ENCODE data around the gene GRM2.
"Not testable (repeated sequence)": the region's sequence is repeated elsewhere in the genome, so short reads cannot be mapped to it uniquely, and the experiment has no call there.

GRM2 gene

GRCh38 chr3:51722362-51722761, 15.5 kb downstream of the GRM2 start:
- DNase-seq (ENCODE audit: low spot score), result no peak

DNA sequence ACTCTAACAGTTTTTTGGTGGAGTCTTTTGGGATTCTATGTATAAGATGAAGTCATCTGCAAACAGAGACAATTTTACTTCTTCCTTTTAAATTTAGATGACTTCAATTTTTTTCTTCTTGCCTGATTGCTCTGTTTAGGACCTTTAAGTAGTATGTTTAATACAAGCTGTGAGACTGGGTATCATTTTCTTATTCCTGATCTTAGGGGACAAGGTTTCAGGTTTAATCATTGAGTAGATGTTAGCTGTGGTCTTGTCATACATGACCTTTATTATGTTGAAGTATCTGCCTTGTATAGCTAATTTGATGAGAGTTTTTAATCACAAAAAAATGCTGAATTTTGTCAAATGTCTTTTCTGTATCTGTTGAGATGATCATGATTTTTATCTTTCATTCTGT, 20.6 kb downstream of the GRM2 start:
- no peak for DNase-seq (ENCODE audit: low spot score)

GRCh38 chr3:51729042-51729633, 22.3 kb downstream of the GRM2 start:
- no peak for DNase-seq (ENCODE audit: low spot score)

DNA sequence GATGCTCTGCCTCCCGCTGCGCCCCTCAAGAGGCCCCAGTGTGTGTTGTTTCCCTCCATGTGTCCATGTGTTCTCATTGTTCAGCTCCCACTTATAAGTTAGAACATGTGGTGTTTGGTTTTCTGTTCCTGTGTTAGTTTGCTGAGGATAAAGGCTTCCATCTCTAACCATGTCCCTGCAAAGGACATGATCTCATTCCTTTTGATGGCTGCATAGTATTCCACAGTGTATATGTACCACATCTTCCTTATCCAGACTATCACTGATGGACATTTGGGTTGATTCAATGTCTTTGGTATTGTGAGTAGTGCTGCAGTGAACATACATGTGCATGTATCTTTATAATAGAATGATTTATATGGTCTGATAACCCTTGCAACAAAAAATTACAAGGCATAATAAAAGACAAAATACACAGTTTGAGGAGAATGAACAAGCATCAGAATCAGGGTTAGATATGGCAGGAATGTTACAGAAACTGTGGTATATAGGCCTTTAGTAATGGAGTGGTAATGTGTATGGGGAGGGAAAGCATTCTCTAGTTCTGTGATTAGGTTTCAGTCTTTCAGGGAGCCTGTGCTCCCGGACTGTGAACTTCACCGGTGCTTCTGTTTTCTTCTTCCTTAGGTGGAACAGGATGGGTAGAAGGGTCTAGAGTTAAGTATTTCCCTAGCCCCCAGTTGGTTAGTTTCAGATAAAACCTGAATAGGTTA, 27.1 kb downstream of the GRM2 start:
- DNase-seq (ENCODE audit: low spot score), result no peak

GRCh38 chr3:51734572-51734907, 27.7 kb downstream of the GRM2 start:
- no peak for DNase-seq (ENCODE audit: low spot score)

DNA sequence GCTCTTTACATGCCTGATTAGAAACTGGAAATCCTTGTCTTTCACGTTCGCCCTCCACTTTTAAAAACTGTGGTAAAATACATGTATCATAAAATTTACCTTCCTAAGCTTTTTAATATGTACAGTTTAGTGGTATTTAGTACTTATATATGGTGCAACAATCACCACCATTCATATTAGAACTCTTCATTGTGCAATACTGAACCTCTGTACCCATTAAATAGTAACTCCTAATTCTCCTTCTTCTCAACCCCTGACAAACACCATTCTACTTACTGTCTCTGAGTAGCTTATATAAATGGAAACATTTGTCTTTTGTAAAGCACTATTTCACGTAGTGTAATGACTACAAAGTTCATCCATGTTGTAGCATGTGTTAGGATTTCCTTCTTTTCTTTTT, 28.2 kb downstream of the GRM2 start:
- no peak for DNase-seq (ENCODE audit: low spot score)

GRCh38 chr3:51735950-51736349, 29.1 kb downstream of the GRM2 start:
- no peak for DNase-seq (ENCODE audit: low spot score)

- no peak for DNase-seq (ENCODE audit: low spot score)
Measured at GRCh38 chr3:51739110-51739509, 32.2 kb downstream of the GRM2 start.

DNA sequence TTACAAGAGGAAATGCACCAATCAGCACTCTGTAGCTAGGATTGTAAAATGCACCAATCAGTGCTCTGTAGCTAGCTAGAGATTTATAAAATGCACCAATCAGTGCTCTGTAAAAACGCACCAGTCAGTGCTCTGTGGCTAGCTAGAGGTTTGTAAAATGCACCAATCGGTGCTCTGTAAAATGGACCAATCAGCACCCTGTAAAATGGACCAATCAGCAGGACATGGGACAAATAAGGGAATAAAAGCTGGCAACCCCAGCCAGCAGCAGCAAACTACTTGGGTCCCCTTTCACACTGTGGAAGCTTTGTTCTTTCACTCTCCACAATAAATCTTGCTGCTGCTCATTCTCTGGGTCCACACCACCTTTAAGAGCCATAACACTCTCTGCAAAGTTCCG, 35.5 kb downstream of the GRM2 start:
- DNase-seq (ENCODE audit: low spot score), result not testable (repeated sequence)

GRCh38 chr3:51742978-51743377, 36.1 kb downstream of the GRM2 start:
- not testable (repeated sequence) for DNase-seq (ENCODE audit: low spot score)

DNA sequence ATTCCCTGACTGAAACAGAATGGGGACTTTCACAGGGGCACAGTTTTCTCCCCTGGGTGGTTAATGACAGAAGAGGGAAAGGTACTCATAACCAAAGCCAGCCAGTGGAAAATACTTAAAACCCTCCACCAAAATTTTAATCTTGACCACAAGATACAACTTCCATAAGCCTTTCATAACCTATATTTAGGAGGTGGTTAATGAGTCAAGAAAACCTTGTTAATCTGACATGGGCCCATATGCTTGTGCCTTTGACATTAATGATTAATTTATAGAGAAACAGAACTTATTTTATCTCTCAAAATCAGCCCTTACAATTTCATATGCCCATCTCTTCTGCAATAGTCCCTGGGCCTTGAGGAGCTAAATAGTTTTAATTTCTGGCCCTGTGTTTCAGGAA, 41.0 kb downstream of the GRM2 start:
- no peak for DNase-seq (ENCODE audit: low spot score)

DNA sequence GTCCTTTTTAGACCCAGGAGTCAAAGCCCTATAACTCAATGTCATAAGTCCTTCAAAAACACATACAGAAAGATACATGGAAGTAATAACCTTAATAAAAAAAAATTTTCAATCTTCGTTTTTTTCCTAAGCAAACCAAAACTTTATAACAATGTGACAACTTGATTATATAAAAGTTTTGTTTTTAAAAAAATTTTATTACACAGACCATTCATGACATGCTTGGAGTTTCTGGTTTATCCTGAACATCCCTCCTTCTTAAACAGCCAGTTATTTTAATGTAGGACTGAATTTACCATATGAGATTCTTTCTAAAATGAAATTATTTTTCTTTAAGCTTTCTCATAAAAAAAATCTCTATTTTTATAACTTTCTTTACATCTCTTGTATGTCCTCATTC, 41.5 kb downstream of the GRM2 start:
- DNase-seq (ENCODE audit: low spot score), result no peak

- DNase-seq (ENCODE audit: low spot score), result no peak
Measured at GRCh38 chr3:51750878-51751277, 44.0 kb downstream of the GRM2 start.

DNA sequence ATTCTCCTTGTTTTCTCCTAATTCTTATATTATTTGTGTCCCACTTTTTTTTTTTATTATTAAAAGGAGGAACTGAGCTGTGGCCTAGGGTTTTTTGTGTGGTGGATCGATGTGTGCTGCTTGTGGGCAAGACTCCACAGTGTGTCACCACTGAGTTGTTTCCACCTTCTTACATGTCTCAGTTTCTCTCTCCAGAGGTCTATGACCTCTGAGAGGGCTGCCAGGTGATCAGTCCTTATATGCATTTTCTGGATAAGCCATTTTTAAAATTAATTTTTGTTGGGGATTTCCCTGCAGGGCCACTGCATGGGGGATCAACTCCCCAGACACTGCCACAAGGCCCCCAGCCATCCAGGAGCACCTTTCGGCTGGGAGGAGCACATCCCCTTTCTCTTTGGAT, 44.4 kb downstream of the GRM2 start:
- DNase-seq (ENCODE audit: low spot score), result no peak

DNA sequence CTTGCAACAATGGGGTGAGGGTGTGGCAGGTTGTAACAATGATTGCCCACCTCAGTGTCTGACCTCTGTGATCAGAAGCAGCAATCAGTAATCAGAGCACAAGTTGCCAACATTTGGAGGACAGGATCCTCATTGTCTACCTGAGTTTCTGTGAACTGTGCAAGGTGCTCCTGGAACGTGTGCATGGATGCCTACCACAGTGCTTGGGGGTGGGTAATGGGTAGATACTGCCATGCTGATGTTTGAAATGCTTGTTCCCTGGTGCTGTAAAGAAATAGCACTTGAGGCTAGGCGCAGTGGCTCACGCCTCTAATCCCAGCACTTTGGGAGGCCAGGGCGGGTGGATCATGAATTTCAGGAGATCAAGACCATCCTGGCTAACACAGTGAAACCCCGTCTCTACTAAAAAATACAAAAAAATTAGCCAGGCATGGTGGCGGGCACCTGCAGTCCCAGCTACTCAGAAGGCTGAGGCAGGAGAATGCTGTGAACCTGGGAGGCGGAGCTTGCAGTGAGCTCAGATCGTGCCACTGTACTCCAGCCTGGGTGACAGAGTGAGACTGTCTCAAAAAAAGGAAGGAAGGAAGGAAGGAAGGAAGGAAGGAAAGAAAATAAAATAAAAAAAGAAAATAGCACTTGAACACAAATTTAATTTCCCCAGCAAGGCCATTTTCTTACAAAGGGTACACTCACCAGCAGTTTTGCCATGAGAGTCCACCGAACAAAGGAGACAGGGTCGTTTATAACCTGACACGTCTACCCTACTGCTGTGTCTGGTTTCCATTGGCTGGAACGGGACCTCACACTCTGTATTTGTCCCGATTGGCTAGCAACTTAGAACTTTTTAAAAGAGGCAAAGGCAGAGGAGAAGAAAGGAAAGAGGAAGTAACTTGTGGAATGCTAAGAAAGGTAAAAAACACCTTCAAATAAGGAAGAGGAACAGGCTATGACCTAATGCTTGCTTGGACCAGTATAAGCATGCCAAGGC, 47.2 kb downstream of the GRM2 start:
- DNase-seq (ENCODE audit: low spot score), result not testable (repeated sequence)

DNA sequence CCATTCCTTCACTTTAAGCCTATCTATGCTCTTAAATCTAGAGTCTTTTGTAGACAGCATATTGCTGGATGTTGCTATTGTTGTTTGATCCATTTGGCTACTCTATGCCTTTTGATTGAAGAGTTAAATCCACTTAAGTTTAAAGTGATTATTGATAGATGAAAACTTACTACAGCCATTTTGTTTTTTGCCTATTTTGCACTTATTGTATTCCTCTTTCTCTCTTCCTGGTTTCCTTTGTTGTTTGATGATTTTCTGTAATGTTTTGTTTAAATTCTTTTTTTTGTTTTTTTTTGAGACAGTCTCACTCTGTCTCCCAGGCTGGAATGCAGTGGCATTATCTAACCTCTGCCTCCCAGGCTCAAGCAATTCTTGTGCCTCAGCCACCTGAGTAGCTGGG, 52.3 kb downstream of the GRM2 start:
- no peak for DNase-seq (ENCODE audit: low spot score)
